HG03439 (cell line): Measurements from ENCODE around the gene SMOC1.

Source experiments
- ATAC-seq: cut with Tn5 transposase; IDR thresholded peaks from one replicate; pipeline ENCODE4 v1.9.1; 2021; ENCODE audit warnings: mild to moderate bottlenecking, moderate library complexity; ENCODE audit not compliant: unreplicated experiment

The SMOC1 gene

GRCh38 chr14:70077005-70077404 is 197.8 kb downstream of the SMOC1 start:
- ATAC-seq, result no peak

GRCh38 chr14:70077720-70078119 is 198.5 kb downstream of the SMOC1 start:
- no peak for ATAC-seq

GRCh38 chr14:70078329-70078728 is 199.1 kb downstream of the SMOC1 start:
- no peak for ATAC-seq

- no peak for ATAC-seq
Measured at GRCh38 chr14:70080076-70080475, 200.9 kb downstream of the SMOC1 start.
